ENCODE results near the gene TALDO1. TPM values are rescaled to one million over a fixed set of nuclear protein-coding genes. Genes with fewer than 3 reads are reported as not detected.

Gene TALDO1
- polyA plus RNA-seq, 1 donor = 68.2 TPM

DNA sequence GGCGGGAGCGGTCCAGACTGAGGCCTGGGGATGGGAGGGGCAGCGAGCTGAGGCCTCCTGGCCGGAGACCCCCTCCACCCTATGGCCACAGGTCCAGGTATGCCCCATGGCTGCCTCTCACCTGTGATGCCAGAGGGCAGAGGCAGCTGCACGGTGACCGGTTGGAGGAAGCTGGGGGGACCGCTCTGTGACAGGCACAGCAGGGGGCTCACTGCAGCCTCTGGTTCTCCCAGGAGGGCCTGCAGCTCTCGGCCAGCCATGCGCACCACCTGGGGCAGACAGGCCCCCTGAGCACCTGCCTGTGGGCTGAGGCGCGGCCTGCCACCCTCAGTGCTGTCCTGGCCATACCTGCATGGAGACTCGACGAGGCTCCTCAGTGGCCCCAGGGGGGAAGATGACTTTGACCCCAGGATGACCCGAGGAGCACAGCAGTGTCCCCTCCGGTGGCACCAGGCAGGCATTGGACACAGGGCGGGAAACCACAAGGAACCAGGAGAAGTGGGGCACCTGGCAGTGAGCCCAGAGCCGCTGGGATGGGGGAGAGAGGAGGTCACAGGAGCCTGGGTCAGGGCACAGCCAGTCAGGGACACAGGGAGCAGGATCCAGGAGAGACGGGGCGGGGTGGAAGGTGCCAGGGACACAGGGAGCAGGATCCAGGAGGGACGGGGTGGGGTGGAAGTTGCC, 54.0 kb downstream of the TALDO1 start:
- DNase-seq = no peak

GRCh38 chr11:802018-802617, 54.9 kb downstream of the TALDO1 start:
- no peak for DNase-seq

- DNase-seq = no peak
Observed at GRCh38 chr11:802693-803466, 55.6 kb downstream of the TALDO1 start.

- DNase-seq = no peak
Observed at GRCh38 chr11:803467-803742, 56.1 kb downstream of the TALDO1 start.

- no peak for DNase-seq
Observed at GRCh38 chr11:803770-804598, 56.7 kb downstream of the TALDO1 start.

DNA sequence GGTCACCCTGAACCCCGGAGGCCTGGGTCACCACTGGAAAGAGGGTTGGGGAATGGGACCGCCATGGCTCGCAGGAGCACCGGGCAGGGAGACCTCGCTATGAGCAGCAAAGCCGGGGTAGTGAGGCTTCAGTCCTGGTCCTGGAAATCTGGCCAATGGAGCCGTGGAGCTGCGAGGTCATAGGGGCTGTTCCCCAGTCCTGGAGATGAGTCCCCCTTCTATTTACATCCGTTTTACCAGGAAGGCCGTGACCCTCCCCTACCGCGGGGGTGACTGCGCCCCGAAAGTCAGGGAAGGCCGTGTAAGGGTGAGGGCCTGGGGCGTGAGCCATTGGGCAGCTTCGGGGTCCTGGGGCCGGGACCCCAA, 57.3 kb downstream of the TALDO1 start:
- DNase-seq = no peak

GRCh38 chr11:808427-809286, 61.4 kb downstream of the TALDO1 start:
- DNase-seq = no peak

DNA sequence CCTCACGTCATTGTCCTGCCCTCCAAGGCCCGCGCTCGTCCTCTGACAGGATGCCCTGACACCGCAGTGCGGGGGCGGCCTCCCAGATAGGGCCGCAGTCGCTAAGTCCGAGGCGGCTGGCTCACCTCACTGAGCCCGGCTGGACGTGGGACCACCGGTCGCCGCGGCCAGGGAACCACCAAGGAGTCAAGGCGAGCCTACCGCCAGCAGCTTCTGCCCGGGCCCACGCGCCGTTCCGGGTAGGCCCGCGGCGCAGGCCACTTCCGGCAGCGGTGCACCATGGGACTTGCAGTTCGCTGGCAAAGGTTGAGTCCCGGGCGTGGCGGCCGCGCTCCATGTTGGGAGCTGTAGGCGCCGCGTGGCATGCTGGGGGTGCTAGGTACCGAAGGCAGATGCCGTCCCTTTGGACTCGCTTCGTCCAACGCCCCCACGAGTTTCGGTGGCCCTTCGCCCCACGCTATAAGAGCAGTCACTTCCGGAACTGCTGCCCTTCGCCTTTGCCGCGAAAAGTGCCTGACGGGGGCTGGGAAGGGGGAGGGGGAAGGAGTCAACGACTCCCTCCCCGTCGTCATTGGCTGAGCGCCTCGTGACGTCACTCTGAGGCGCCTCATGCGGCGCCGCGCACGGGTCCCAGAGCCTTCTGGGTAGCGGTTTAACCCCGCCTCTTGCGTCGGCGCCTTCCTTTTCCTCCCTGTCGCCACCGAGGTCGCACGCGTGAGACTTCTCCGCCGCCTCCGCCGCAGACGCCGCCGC, 62.2 kb downstream of the TALDO1 start, which contains the start of gene RPLP2:
TSS of gene RPLP2 (plus strand) at position 681 of the 753 bp plus-strand sequence. CDS start 268 bp downstream, outside the sequence.
- peak; percentile 99 for DNase-seq

- no peak for DNase-seq
Observed at GRCh38 chr11:810040-810567, 62.8 kb downstream of the TALDO1 start.

DNA sequence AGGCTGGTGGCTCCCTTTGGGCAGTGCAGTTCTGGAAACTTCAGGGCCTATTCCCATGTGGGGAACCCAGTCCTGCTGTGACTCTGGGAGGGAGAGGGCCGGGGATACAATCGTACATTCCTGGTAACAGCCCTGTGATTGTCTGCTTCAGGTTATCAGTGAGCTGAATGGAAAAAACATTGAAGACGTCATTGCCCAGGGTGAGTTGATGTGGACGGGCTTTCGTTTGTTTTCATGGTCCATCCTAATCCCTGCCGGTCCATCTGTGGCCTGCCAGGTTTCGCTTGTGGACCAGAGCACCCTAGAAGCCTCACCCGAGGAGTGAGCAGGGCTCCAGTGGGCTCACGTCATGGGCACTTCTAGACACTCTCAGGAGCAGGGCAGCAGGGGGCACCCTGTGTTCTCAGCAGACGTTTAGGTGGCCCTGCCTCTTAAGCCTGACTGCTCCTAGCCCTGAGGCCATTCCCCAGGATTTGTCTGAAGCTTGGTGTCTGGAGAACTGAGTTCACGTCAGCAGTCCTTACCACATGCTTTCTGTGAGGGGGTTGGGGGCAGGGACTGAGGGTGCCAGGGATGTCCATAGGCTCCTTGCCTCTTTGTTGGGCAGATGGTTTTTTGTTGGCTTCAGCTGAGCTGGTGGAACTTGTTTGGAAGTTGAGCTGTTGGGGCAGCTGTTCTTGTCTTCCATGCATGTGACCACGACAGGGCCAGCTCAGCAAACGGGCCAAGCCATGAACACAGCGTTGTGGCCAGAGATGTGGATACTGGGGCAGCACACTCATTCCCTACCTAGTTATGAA, 64.4 kb downstream of the TALDO1 start:
- no peak for DNase-seq

GRCh38 chr11:812390-812789, 65.1 kb downstream of the TALDO1 start:
- no peak for DNase-seq

DNA sequence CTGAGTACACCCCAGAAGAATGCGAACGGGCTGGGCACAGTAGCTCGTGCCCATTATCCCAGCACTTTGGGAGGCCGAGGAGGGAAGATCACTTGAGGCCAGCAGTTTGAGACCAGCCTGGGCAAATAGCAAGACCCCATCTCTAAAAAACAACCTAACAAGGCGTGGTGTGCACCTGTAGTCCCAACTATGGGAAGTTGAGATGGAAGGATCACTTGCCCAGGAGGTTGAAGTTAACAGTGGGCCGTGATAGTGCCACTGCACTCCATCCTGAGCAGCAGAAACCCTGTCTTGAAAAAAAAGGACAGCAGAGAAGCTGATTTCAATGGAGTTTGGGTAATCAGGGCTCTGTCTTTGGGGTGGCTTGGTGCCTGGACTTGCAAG, 65.8 kb downstream of the TALDO1 start:
- DNase-seq = no peak

DNA sequence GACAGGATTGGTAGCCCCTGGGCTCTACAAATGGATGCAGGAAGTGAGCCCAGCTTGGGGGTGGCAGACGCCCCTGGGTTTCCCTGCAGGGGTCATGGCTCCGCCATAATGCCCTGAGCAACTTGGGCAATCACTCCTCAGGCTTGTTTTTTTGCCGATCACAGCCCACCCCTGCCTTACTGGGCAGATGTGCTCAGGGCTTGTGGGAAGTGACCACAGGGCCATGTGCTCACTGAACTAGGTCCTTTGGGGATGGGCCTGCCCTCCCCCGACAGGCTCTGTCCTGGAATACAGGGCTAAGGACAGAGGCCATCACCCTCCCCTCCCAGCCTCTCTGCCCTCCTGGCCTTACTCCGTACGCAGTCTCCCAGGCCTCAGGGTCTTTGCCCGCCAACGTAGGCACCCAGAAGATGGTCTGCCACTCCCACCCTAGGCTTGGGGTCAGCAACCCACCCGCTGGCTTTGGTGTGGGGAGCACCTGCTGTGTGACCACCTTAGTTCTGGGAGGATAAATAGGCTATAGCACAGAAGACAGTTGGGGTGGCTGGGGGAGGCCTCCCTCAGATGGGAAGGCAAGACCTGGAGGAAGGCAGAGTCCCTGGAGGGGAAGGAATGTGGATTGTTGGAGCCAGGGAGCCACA, 66.3 kb downstream of the TALDO1 start:
- no peak for DNase-seq

Other genes starting within 250 kb of the TALDO1 start
- gene RNH1, start 240.2 kb upstream of the TALDO1 start, polyA plus RNA-seq (ENCODE audit: insufficient read length) = 114 TPM
- 144 TPM for gene HRAS, start 211.9 kb upstream of the TALDO1 start, polyA plus RNA-seq (ENCODE audit: insufficient read length)
- 9.1 TPM for gene LRRC56, start 209.9 kb upstream of the TALDO1 start, polyA plus RNA-seq (ENCODE audit: insufficient read length)
- gene LMNTD2, start 186.7 kb upstream of the TALDO1 start, polyA plus RNA-seq (ENCODE audit: insufficient read length) = 0.80 TPM
- gene RASSF7, start 186.5 kb upstream of the TALDO1 start, polyA plus RNA-seq (ENCODE audit: insufficient read length) = 3.7 TPM
- gene PHRF1, start 171.0 kb upstream of the TALDO1 start, polyA plus RNA-seq (ENCODE audit: insufficient read length) = 21.3 TPM
- gene IRF7, start 131.5 kb upstream of the TALDO1 start, polyA plus RNA-seq (ENCODE audit: insufficient read length) = 17.5 TPM
- gene CDHR5, start 122.5 kb upstream of the TALDO1 start, polyA plus RNA-seq (ENCODE audit: insufficient read length) = 4.1 TPM
- gene SCT, start 120.3 kb upstream of the TALDO1 start, polyA plus RNA-seq (ENCODE audit: insufficient read length) = 127 TPM
- gene DRD4, start 110.2 kb upstream of the TALDO1 start, polyA plus RNA-seq (ENCODE audit: insufficient read length) = 1.2 TPM
- gene DEAF1, start 52.2 kb upstream of the TALDO1 start, polyA plus RNA-seq (ENCODE audit: insufficient read length) = 36.5 TPM
- gene TMEM80, start 51.6 kb upstream of the TALDO1 start, polyA plus RNA-seq (ENCODE audit: insufficient read length) = 21.0 TPM
- gene EPS8L2, start 41.2 kb upstream of the TALDO1 start, polyA plus RNA-seq (ENCODE audit: insufficient read length) = 3.7 TPM
- 57.6 TPM for gene GATD1, start 30.0 kb downstream of the TALDO1 start, polyA plus RNA-seq (ENCODE audit: insufficient read length)
- 0.67 TPM for gene CEND1, start 42.6 kb downstream of the TALDO1 start, polyA plus RNA-seq (ENCODE audit: insufficient read length)
- 10.9 TPM for gene SLC25A22, start 50.8 kb downstream of the TALDO1 start, polyA plus RNA-seq (ENCODE audit: insufficient read length)
- gene PIDD1, start 57.8 kb downstream of the TALDO1 start, polyA plus RNA-seq (ENCODE audit: insufficient read length) = 11.9 TPM
- gene RPLP2, start 62.5 kb downstream of the TALDO1 start, polyA plus RNA-seq (ENCODE audit: insufficient read length) = 1,677 TPM
- 47.9 TPM for gene PNPLA2, start 71.5 kb downstream of the TALDO1 start, polyA plus RNA-seq (ENCODE audit: insufficient read length)
- 17.3 TPM for gene CRACR2B, start 80.5 kb downstream of the TALDO1 start, polyA plus RNA-seq (ENCODE audit: insufficient read length)
- 189 TPM for gene CD151, start 85.5 kb downstream of the TALDO1 start, polyA plus RNA-seq (ENCODE audit: insufficient read length)
- gene POLR2L, start 95.1 kb downstream of the TALDO1 start, polyA plus RNA-seq (ENCODE audit: insufficient read length) = 118 TPM
- 55.0 TPM for gene TSPAN4, start 95.4 kb downstream of the TALDO1 start, polyA plus RNA-seq (ENCODE audit: insufficient read length)
- gene CHID1, start 163.3 kb downstream of the TALDO1 start, polyA plus RNA-seq (ENCODE audit: insufficient read length) = 61.0 TPM
- gene AP2A2, start 178.4 kb downstream of the TALDO1 start, polyA plus RNA-seq (ENCODE audit: insufficient read length) = 49.7 TPM